Hematopoietic multipotent progenitor cell treated with erythropoietin and hydrocortisone succinate and interleukin-3 and kit ligand, for 4 days (in vitro differentiated cells): ENCODE results near the gene SAMD14.
A peak's percentile ranks its signal among the peaks of the same experiment; 100 is the strongest.

ENCODE experiments used
- DNase-seq: peaks from one replicate; pipeline ENCODE4 v3.0.0-alpha.2; 2015

SAMD14 gene

GRCh38 chr17:50164697-50164988 is 34.7 kb upstream of the SAMD14 start:
- DNase-seq = no peak

- no peak for DNase-seq
These were observed 34.1 kb upstream of the SAMD14 start for GRCh38 chr17:50163843-50164696.

GRCh38 chr17:50162466-50163254 is 32.7 kb upstream of the SAMD14 start:
- DNase-seq = no peak

- DNase-seq = no peak
These were observed 31.9 kb upstream of the SAMD14 start for GRCh38 chr17:50161911-50162288.

GRCh38 chr17:50161023-50161910 is 31.3 kb upstream of the SAMD14 start:
- DNase-seq = peak; percentile 95

- no peak for DNase-seq
These were observed 27.9 kb upstream of the SAMD14 start for GRCh38 chr17:50157891-50158290.

GRCh38 chr17:50155115-50155819 is 25.3 kb upstream of the SAMD14 start:
- DNase-seq = peak; percentile 51

- no peak for DNase-seq
These were observed 24.6 kb upstream of the SAMD14 start for GRCh38 chr17:50154604-50155003.

GRCh38 chr17:50153650-50154575 is 24.0 kb upstream of the SAMD14 start:
- peak; percentile 92 for DNase-seq

GRCh38 chr17:50152736-50153135 is 22.8 kb upstream of the SAMD14 start:
- no peak for DNase-seq

- DNase-seq = peak; percentile 91
These were observed 22.1 kb upstream of the SAMD14 start for GRCh38 chr17:50151937-50152547.

GRCh38 chr17:50151041-50151936 is 21.3 kb upstream of the SAMD14 start:
- DNase-seq = peak; percentile 97

- DNase-seq = no peak
These were observed 20.5 kb upstream of the SAMD14 start, which contains the start of gene PPP1R9B for GRCh38 chr17:50150354-50151040. Gene PPP1R9B (minus strand): TSS chr17:50150677. CDS start chr17:50150513, 164 bp downstream.

GRCh38 chr17:50149417-50150353 is 19.7 kb upstream of the SAMD14 start:
- peak; percentile 84 for DNase-seq

- no peak for DNase-seq
These were observed 19.1 kb upstream of the SAMD14 start for GRCh38 chr17:50149091-50149416.

GRCh38 chr17:50148226-50149090 is 18.5 kb upstream of the SAMD14 start:
- peak; percentile 83 for DNase-seq

- no peak for DNase-seq
These were observed 17.9 kb upstream of the SAMD14 start for GRCh38 chr17:50147841-50148225.
